SK-N-SH (cell line): ENCODE results near the gene DENND1C. TPM values are rescaled to one million over a fixed set of nuclear protein-coding genes. Genes with fewer than 3 reads are reported as not detected.

Experiments used
- CTCF ChIA-PET: fragments of 300-600, 350-600 bp; formaldehyde crosslinking; extraction: SDS; loops from one replicate; lab custom pipeline; 2021; lab: Yijun Ruan, JAX
- POLR2A ChIA-PET: fragments of 350-600 bp; sonication (Branson Sonifier 250); formaldehyde crosslinking; extraction: SDS; loops from one replicate; lab custom pipeline; 2020; ENCODE audit warnings: antibody characterized with exemption, inconsistent platforms; lab: Yijun Ruan, JAX
- DNase-seq: peaks from one replicate; pipeline ENCODE4 v3.0.0; 2012
- H2AFZ ChIP-seq: fragments of 200-600 bp; sonication (generic); 2 replicates; pipeline ENCODE4 v1.8.1; 2016; ENCODE audit warnings: antibody characterized with exemption, mild to moderate bottlenecking, low read depth
- H3F3A ChIP-seq: fragments of 200-600 bp; sonication (generic); replicated peaks from 2 replicates; pipeline ENCODE3; 2016; ENCODE audit warnings: antibody characterized with exemption, mild to moderate bottlenecking; ENCODE audit not compliant: insufficient read depth
- H3K27ac ChIP-seq, 2 experiments: fragments of 200-500 bp in 1 of 2; fragments of 200-600 bp in 1 of 2; sonication (Bioruptor generic) in 1 of 2; sonication (generic), shearing (Covaris generic) in 1 of 2; 2 replicates each; pipeline versions ENCODE4 v1.5.1 to v1.6.1; 2014 to 2016; ENCODE audit warnings: low read depth in 2 of 2, inconsistent platforms in 1 of 2, low read length in 1 of 2, mild to moderate bottlenecking in 1 of 2, mixed read lengths in 1 of 2
- H3K27me3 ChIP-seq: fragments of 200-600 bp; sonication (generic), shearing (Covaris generic); 2 replicates; pipeline ENCODE4 v1.6.1; 2016; ENCODE audit warnings: mixed run types; ENCODE audit not compliant: insufficient read depth
- H3K36me3 ChIP-seq, 2 experiments: fragments of 200-500 bp in 1 of 2; fragments of 200-600 bp in 1 of 2; sonication (Bioruptor generic) in 1 of 2; sonication (generic) in 1 of 2; replicated peaks in 1 of 2; 2 replicates each; pipeline versions ENCODE3 to v1.5.1; 2014 to 2016; ENCODE audit warnings: low read length in 1 of 2, mild to moderate bottlenecking in 1 of 2; ENCODE audit not compliant: insufficient read depth in 2 of 2, control insufficient read depth in 1 of 2
- H3K4me1 ChIP-seq, 2 experiments: fragments of 200-500 bp in 1 of 2; fragments of 200-600 bp in 1 of 2; sonication (Bioruptor generic) in 1 of 2; sonication (generic), shearing (Covaris generic) in 1 of 2; 2 replicates each; pipeline versions ENCODE4 v1.5.1 to v1.6.1; 2014 to 2016; ENCODE audit warnings: low read depth in 1 of 2, low read length in 1 of 2, mixed run types in 1 of 2; ENCODE audit not compliant: insufficient read depth in 2 of 2, control insufficient read depth in 1 of 2
- H3K4me2 ChIP-seq: fragments of 200-600 bp; sonication (generic), shearing (Covaris generic); 2 replicates; pipeline ENCODE4 v1.6.1; 2017; ENCODE audit warnings: mixed run types
- H3K4me3 ChIP-seq, 2 experiments: fragments of 200-500 bp in 1 of 2; fragments of 200-600 bp in 1 of 2; sonication (Bioruptor generic) in 1 of 2; sonication (generic), shearing (Covaris generic) in 1 of 2; 2 replicates each; pipeline versions ENCODE4 v1.5.1 to v1.8.1; 2014 to 2016; ENCODE audit warnings: low read depth in 2 of 2, inconsistent platforms in 1 of 2, low read length in 1 of 2, mild to moderate bottlenecking in 1 of 2, mixed read lengths in 1 of 2, moderate library complexity in 1 of 2
- H3K79me2 ChIP-seq: fragments of 200-600 bp; sonication (generic); 2 replicates; pipeline ENCODE4 v1.8.1; 2017; ENCODE audit warnings: mild to moderate bottlenecking; ENCODE audit not compliant: insufficient read depth
- H3K9ac ChIP-seq: fragments of 200-600 bp; sonication (generic); 2 replicates; pipeline ENCODE4 v1.6.1; 2017; ENCODE audit warnings: mixed run types
- H3K9me2 ChIP-seq: fragments of 200-600 bp; sonication (generic); 2 replicates; pipeline ENCODE4 v1.6.1; 2017; ENCODE audit warnings: mixed run types
- H3K9me3 ChIP-seq: fragments of 200-600 bp; sonication (generic); 2 replicates; pipeline ENCODE4 v1.6.1; 2017; ENCODE audit warnings: mixed run types, mild to moderate bottlenecking, moderate library complexity
- H4K20me1 ChIP-seq: fragments of 200-600 bp; sonication (generic); 2 replicates; pipeline ENCODE4 v1.6.1; 2017; ENCODE audit warnings: mild to moderate bottlenecking, mixed run types; ENCODE audit not compliant: insufficient read depth
- JUND ChIP-seq: IDR thresholded peaks from 2 replicates; pipeline ENCODE4 v1.4.0; 2012
- MEF2A ChIP-seq: IDR thresholded peaks from 2 replicates; pipeline ENCODE4 v1.4.0; 2012; ENCODE audit warnings: low read depth, borderline replicate concordance
- RAD21 ChIP-seq: IDR thresholded peaks from 2 replicates; pipeline ENCODE4 v1.6.1; 2012; ENCODE audit warnings: mild to moderate bottlenecking, low read length
- WGBS: methylation state at CpG from one replicate; pipeline ENCODE4 v1.1.6; 2017; ENCODE audit warnings: low lambda C conversion rate; 5-methylcytosine and 5-hydroxymethylcytosine counted together
- polyA plus RNA-seq, 3 experiments: library from polyadenylated mRNA; depleted of rRNA; stranded (reverse); fragments of >200 nt; gene quantifications; 2 replicates each; pipeline ENCODE4 v1.2.3, GENCODE V29; 2012
- TF ChIP-seq, protein P1 (sequence below): IDR thresholded peaks from 2 replicates; pipeline ENCODE4 v1.4.0; 2012; ENCODE audit warnings: low read depth, borderline replicate concordance
- TF ChIP-seq, protein P2 (sequence below): fragments of 200-600 bp; sonication (generic); IDR thresholded peaks from 2 replicates; pipeline ENCODE4 v1.6.1; 2017; ENCODE audit warnings: antibody characterized with exemption, mild to moderate bottlenecking, moderate library complexity

DENND1C gene
- polyA plus RNA-seq, 1 of the 3 experiments (the other 2 are of a cell fraction), result 0.05 TPM

DNA sequence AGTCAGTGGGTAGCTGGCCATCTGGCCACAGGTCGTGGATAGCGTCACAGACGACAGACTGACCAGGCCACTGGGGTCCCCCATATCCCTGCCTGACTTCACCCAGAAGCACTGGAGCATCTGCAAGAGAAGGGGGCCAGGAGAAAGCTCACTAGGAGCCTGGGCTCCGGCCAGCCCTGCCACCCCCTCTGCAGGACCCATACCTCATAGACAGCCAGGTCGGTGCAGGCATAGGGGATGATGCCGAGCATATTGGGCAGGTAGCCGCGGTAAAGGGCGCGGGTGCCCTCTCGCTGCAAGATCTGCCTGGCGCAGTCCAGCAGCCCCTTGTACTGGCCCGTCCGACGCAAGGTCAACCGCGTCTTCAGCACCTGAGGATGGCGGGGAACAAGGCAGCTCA lies 54.5 kb downstream of the DENND1C start (continued):
- TF ChIP-seq RAD21 (no peak), JUND (no peak), MEF2A (no peak)
- TF ChIP-seq, protein P1, sequence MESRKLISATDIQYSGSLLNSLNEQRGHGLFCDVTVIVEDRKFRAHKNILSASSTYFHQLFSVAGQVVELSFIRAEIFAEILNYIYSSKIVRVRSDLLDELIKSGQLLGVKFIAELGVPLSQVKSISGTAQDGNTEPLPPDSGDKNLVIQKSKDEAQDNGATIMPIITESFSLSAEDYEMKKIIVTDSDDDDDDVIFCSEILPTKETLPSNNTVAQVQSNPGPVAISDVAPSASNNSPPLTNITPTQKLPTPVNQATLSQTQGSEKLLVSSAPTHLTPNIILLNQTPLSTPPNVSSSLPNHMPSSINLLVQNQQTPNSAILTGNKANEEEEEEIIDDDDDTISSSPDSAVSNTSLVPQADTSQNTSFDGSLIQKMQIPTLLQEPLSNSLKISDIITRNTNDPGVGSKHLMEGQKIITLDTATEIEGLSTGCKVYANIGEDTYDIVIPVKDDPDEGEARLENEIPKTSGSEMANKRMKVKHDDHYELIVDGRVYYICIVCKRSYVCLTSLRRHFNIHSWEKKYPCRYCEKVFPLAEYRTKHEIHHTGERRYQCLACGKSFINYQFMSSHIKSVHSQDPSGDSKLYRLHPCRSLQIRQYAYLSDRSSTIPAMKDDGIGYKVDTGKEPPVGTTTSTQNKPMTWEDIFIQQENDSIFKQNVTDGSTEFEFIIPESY, result no peak

DNA sequence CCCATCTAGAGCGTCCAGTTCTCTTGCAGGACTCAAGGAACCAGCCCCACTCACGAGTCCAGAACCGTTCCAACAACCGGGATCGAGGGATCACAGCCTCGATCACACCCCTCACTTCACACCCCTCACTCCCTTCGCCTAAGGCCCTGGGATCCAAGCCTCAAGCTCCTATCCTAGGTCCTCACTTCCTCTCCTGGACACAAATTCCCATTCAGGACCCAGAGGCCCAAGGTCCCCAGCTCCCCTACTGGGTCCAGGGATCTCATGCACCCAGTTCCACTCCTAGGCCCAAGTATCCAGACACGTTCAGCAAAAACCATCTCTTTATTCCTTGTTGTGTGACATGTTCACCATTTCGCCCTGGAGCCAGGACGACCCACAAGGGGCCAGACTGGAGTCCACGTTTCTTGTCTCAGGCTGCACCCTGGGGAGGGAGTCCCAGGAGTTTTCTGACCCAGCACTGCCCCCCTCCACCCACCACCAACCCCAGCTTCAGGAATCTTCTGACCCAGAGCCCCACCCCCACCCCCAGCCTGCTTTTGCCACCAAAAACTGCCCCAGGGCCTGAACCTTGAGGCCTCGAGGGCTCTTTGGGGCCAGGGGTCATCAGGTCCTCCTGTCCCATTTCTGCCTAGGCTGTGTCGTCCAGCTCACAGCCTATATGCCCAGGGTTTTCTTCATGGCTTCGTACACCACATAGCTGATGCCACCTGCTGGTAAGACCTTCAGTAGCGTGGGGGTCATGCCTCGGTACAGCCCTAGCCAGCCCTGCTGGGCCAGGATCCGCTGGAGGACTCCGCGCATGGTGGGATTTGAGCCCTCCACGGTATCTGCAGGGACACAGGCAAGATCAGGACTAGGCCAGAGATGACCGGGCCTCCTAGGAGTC lies 55.6 kb downstream of the DENND1C start:
- H3K79me2 ChIP-seq, result peaks cover 32% of the 10 kb centered on the region
- POLR2A ChIA-PET, result interaction anchor here (1.0 to 1.6 kb wide), 2 partner anchors 33 to 53 kb away, joined by 4 to 8 read pairs; partner anchors contain the start of genes ALKBH7 and GTF2F1
- H3K36me3 ChIP-seq, result peaks cover 0 to 14% of the 10 kb centered on the region in 2 experiments
- no peaks in the 10 kb centered on the region for H3K9me2 ChIP-seq
- 94% methylated on average over 21 of the region's 21 CpGs for WGBS
- H3K27ac ChIP-seq, result peak overlapping the region; percentile 61 to 78; a peak in 3 of 4 replicates
- TF ChIP-seq, protein P2, sequence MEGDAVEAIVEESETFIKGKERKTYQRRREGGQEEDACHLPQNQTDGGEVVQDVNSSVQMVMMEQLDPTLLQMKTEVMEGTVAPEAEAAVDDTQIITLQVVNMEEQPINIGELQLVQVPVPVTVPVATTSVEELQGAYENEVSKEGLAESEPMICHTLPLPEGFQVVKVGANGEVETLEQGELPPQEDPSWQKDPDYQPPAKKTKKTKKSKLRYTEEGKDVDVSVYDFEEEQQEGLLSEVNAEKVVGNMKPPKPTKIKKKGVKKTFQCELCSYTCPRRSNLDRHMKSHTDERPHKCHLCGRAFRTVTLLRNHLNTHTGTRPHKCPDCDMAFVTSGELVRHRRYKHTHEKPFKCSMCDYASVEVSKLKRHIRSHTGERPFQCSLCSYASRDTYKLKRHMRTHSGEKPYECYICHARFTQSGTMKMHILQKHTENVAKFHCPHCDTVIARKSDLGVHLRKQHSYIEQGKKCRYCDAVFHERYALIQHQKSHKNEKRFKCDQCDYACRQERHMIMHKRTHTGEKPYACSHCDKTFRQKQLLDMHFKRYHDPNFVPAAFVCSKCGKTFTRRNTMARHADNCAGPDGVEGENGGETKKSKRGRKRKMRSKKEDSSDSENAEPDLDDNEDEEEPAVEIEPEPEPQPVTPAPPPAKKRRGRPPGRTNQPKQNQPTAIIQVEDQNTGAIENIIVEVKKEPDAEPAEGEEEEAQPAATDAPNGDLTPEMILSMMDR, result peak; percentile 21; the same call in 1 of the 2 replicates
- TF ChIP-seq, protein P1, result no peak
- TF ChIP-seq, all 33 proteins: peak for 1
- Histone ChIP-seq H4K20me1 (peaks cover 31% of the 10 kb centered on the region), H3F3A (peaks cover 6% of the 10 kb centered on the region), H2AFZ (peak overlapping the region; percentile 85; the same call in 1 of the 2 replicates), H3K4me3 (peak overlapping the region in 1 of 2 experiments; percentile 20; a peak in 2 of 4 replicates), H3K4me1 (peaks cover 10 to 15% of the 10 kb centered on the region in 2 experiments; a peak in 2 of 4 replicates), H3K27me3 (no peaks in the 10 kb centered on the region), H3K9ac (no peak overlapping the region), H3K4me2 (peak overlapping the region; percentile 49), H3K9me3 (no peaks in the 10 kb centered on the region)
- CTCF ChIA-PET, result interaction anchor here (0.8 to 1.6 kb wide), 3 partner anchors 10 to 76 kb away, joined by 3 to 4 read pairs (median 3); partner anchors contain the start of gene TUBB4A
- DNase-seq, result peak; percentile 27
